ENCODE measurements around the gene NAA38.

NAA38 gene

GRCh38 chr17:7841915-7842379, 15.4 kb downstream of the NAA38 start (continued):
- TF ChIP-seq GLIS2 (tag by site-specific recombination; IDR thresholded peaks at IDR 0.05), result peak; percentile 80; the same call in 1 of the 2 replicates
- TF ChIP-seq SP2 (tag by site-specific recombination; IDR thresholded peaks at IDR 0.05), result peak; percentile 55
- no peak for TF ChIP-seq BCL11A (tag by site-specific recombination; IDR thresholded peaks at IDR 0.05; ENCODE audit: low read depth)
- TF ChIP-seq ZNF292 (tag by site-specific recombination; IDR thresholded peaks at IDR 0.05; ENCODE audit: borderline replicate concordance, low read depth), result no peak
- TF ChIP-seq ZNF629 (tag by site-specific recombination; IDR thresholded peaks at IDR 0.05), result peak; percentile 40; the same call in 1 of the 2 replicates
- TF ChIP-seq ZNF501 (tag by site-specific recombination; IDR thresholded peaks at IDR 0.05), result 0 out of 2 replicates have a peak, but pooled peaks have one; percentile 8
- peak; percentile 61; the same call in 1 of the 2 replicates for TF ChIP-seq WT1 (tag by site-specific recombination; IDR thresholded peaks at IDR 0.05)
- no peak for TF ChIP-seq ZNF518A (tag by site-specific recombination; conservative IDR thresholded peaks at IDR 0.05; ENCODE audit: low read depth)
- no peak for TF ChIP-seq ZSCAN18 (tag by site-specific recombination; IDR thresholded peaks at IDR 0.05)
- TF ChIP-seq ZBTB1 (tag by site-specific recombination; IDR thresholded peaks at IDR 0.05), result peak; percentile 44; the same call in 1 of the 2 replicates
- no peak for TF ChIP-seq ZNF433 (tag by site-specific recombination; IDR thresholded peaks at IDR 0.05; ENCODE audit: low read depth)
- TF ChIP-seq KLF16 (tag by site-specific recombination; IDR thresholded peaks at IDR 0.05), result peak; percentile 8; the same call in 1 of the 2 replicates
- peak; percentile 72 for TF ChIP-seq ZFHX2 (tag by site-specific recombination; conservative IDR thresholded peaks at IDR 0.05)
- TF ChIP-seq ZNF558 (tag by site-specific recombination; IDR thresholded peaks at IDR 0.05), result no peak
- TF ChIP-seq OVOL3 (tag by site-specific recombination; IDR thresholded peaks at IDR 0.05), result no peak
- peak; percentile 67; the same call in 1 of the 2 replicates for TF ChIP-seq ZBTB7A (tag by site-specific recombination; IDR thresholded peaks at IDR 0.05; ENCODE audit: low read depth)
- TF ChIP-seq ZEB2 (tag by site-specific recombination; IDR thresholded peaks at IDR 0.05), result peak; percentile 90
- 0 out of 2 replicates have a peak, but pooled peaks have one; percentile 52 for TF ChIP-seq ZNF561 (tag by site-specific recombination; IDR thresholded peaks at IDR 0.05; ENCODE audit: borderline replicate concordance)
- TF ChIP-seq ZNF555 (tag by site-specific recombination; conservative IDR thresholded peaks at IDR 0.05), result no peak
- TF ChIP-seq ZSCAN4 (tag by site-specific recombination; IDR thresholded peaks at IDR 0.05), result no peak
- TF ChIP-seq KLF7 (tag by site-specific recombination; IDR thresholded peaks at IDR 0.05; ENCODE audit: borderline replicate concordance), result no peak; the same call in 1 of the 2 replicates
- TF ChIP-seq PRDM6 (tag by site-specific recombination; IDR thresholded peaks at IDR 0.05), result no peak
- no peak for TF ChIP-seq ZNF488 (tag by site-specific recombination; IDR thresholded peaks at IDR 0.05)
- no peak for TF ChIP-seq ZNF747 (tag by site-specific recombination; IDR thresholded peaks at IDR 0.05)
- no peak; the same call in 1 of the 2 replicates for TF ChIP-seq KLF17 (tag by site-specific recombination; IDR thresholded peaks at IDR 0.05)
- peak; percentile 11; the same call in 1 of the 2 replicates for TF ChIP-seq GLIS1 (tag by site-specific recombination; IDR thresholded peaks at IDR 0.05)
- TF ChIP-seq ZFP3 (tag by site-specific recombination; IDR thresholded peaks at IDR 0.05; ENCODE audit: low read depth), result no peak
- TF ChIP-seq ZNF324 (tag by site-specific recombination; IDR thresholded peaks at IDR 0.05), result 0 out of 2 replicates have a peak, but pooled peaks have one; percentile 15

Measured in HEK293 (cell line).